H4 (cell line): ENCODE measurements around the gene PLEKHB1. TPM values are rescaled to one million over a fixed set of nuclear protein-coding genes. Genes with fewer than 3 reads are reported as not detected.

Experiments
- DNase-seq: peaks from one replicate; pipeline ENCODE4 v3.0.0-alpha.2; 2015; ENCODE audit warnings: low spot score
- total RNA-seq: library from RNA; depleted of rRNA; stranded (reverse); fragments of >200 nt; shearing (Covaris generic); gene quantifications from 2 replicates; pipeline ENCODE4 v1.2.3, GENCODE V29; 2014

The PLEKHB1 gene
- total RNA-seq, 1 experiment from 2014 or later, result 0.10 TPM

GRCh38 chr11:73648121-73648520 is 1.7 kb downstream of the PLEKHB1 start:
- no peak for DNase-seq

- DNase-seq, result no peak
These were observed 2.2 kb downstream of the PLEKHB1 start for GRCh38 chr11:73648571-73649046.

- DNase-seq, result no peak
These were observed 2.8 kb downstream of the PLEKHB1 start for GRCh38 chr11:73649206-73649605.

GRCh38 chr11:73650400-73650799 is 4.0 kb downstream of the PLEKHB1 start:
- DNase-seq, result no peak

GRCh38 chr11:73651252-73651651 is 4.9 kb downstream of the PLEKHB1 start:
- DNase-seq, result no peak

- DNase-seq, result no peak
These were observed 5.3 kb downstream of the PLEKHB1 start for GRCh38 chr11:73651661-73652045.

- DNase-seq, result no peak
These were observed 5.8 kb downstream of the PLEKHB1 start for GRCh38 chr11:73652046-73652730.

GRCh38 chr11:73652856-73653559 is 6.6 kb downstream of the PLEKHB1 start:
- no peak for DNase-seq

- no peak for DNase-seq
These were observed 7.6 kb downstream of the PLEKHB1 start for GRCh38 chr11:73653996-73654395.

GRCh38 chr11:73654482-73655021 is 8.2 kb downstream of the PLEKHB1 start:
- no peak for DNase-seq

- no peak for DNase-seq
These were observed 9.3 kb downstream of the PLEKHB1 start for GRCh38 chr11:73655686-73656085.

- no peak for DNase-seq
These were observed 10.6 kb downstream of the PLEKHB1 start for GRCh38 chr11:73656985-73657384.

GRCh38 chr11:73659961-73660360 is 13.6 kb downstream of the PLEKHB1 start:
- no peak for DNase-seq

- DNase-seq, result no peak
These were observed 14.2 kb downstream of the PLEKHB1 start for GRCh38 chr11:73660497-73661034.

GRCh38 chr11:73661035-73661628 is 14.8 kb downstream of the PLEKHB1 start:
- DNase-seq, result peak; percentile 72

GRCh38 chr11:73662445-73663157 is 16.2 kb downstream of the PLEKHB1 start:
- DNase-seq, result no peak

- DNase-seq, result no peak
These were observed 17.5 kb downstream of the PLEKHB1 start for GRCh38 chr11:73663604-73664495.

GRCh38 chr11:73664877-73665276 is 18.5 kb downstream of the PLEKHB1 start:
- DNase-seq, result no peak

- DNase-seq, result no peak
These were observed 21.5 kb downstream of the PLEKHB1 start for GRCh38 chr11:73667891-73668290.

GRCh38 chr11:73670808-73671207 is 24.4 kb downstream of the PLEKHB1 start:
- DNase-seq, result no peak

- no peak for DNase-seq
These were observed 25.3 kb downstream of the PLEKHB1 start for GRCh38 chr11:73671701-73672100.
